Smooth muscle cell (in vitro differentiated cells): ENCODE results near the gene STXBP6. TPM values are rescaled to one million over a fixed set of nuclear protein-coding genes. Genes with fewer than 3 reads are reported as not detected.

Experiments used
- DNase-seq: peaks from one replicate; lab custom pipeline; 2025; ENCODE audit not compliant: unreplicated experiment; lab: John Stamatoyannopoulos, UW
- H2AFZ ChIP-seq: fragments of 200-600 bp; sonication (generic); 2 replicates; pipeline ENCODE4 v1.6.0; 2016; ENCODE audit warnings: antibody characterized with exemption, low read depth, mild to moderate bottlenecking
- H3F3A ChIP-seq: fragments of 200-600 bp; sonication (generic); 2 replicates; pipeline ENCODE4 v1.6.0; 2017; ENCODE audit warnings: antibody characterized with exemption, low read depth
- H3K27ac ChIP-seq: fragments of 200-600 bp; sonication (generic); 2 replicates; pipeline ENCODE4 v1.5.1; 2016; ENCODE audit warnings: low read depth, mild to moderate bottlenecking
- H3K27me3 ChIP-seq: fragments of 200-600 bp; sonication (generic); 2 replicates; pipeline ENCODE4 v1.6.1; 2016; ENCODE audit warnings: low read depth, mild to moderate bottlenecking
- H3K36me3 ChIP-seq: fragments of 200-600 bp; sonication (generic); 2 replicates; pipeline ENCODE4 v1.5.1; 2016; ENCODE audit warnings: low read depth
- H3K4me1 ChIP-seq: fragments of 200-600 bp; sonication (generic); 2 replicates; pipeline ENCODE4 v1.5.1; 2016; ENCODE audit warnings: low read depth
- H3K4me2 ChIP-seq: fragments of 200-600 bp; sonication (generic); 2 replicates; pipeline ENCODE4 v1.6.0; 2016; ENCODE audit warnings: mild to moderate bottlenecking
- H3K4me3 ChIP-seq: fragments of 200-600 bp; sonication (generic); 2 replicates; pipeline ENCODE4 v1.5.1; 2016; ENCODE audit warnings: mild to moderate bottlenecking
- H3K79me2 ChIP-seq: fragments of 200-600 bp; sonication (generic); 2 replicates; pipeline ENCODE4 v1.6.0; 2016; ENCODE audit warnings: low read depth, mild to moderate bottlenecking
- H3K9ac ChIP-seq: fragments of 200-600 bp; sonication (generic); 2 replicates; pipeline ENCODE4 v1.6.0; 2016; ENCODE audit warnings: low read depth
- H3K9me3 ChIP-seq: fragments of 200-600 bp; sonication (generic); replicated peaks from 2 replicates; pipeline ENCODE4 v1.5.1; 2016; ENCODE audit warnings: low read depth
- H4K20me1 ChIP-seq: fragments of 200-600 bp; sonication (generic); 2 replicates; pipeline ENCODE4 v1.6.0; 2016; ENCODE audit warnings: low read depth
- CTCF ChIP-seq: fragments of 200-600 bp; sonication (generic); IDR thresholded peaks from 2 replicates; pipeline ENCODE4 v1.5.1; 2017; ENCODE audit warnings: borderline replicate concordance, mild to moderate bottlenecking, antibody characterized with exemption; ENCODE audit not compliant: insufficient read depth, poor library complexity, severe bottlenecking
- WGBS: methylation state at CpG from one replicate; pipeline ENCODE4 v1.1.7; 2016; ENCODE audit warnings: low lambda C conversion rate; 5-methylcytosine and 5-hydroxymethylcytosine counted together
- polyA plus RNA-seq: library from polyadenylated mRNA; unstranded; fragments of >200 nt; fragmentation: Nextera tagmentation; extraction: Ambion mirVana; gene quantifications from 2 replicates; pipeline ENCODE4 v1.2.1, GENCODE V29; 2016
- total RNA-seq: library from RNA; depleted of rRNA; stranded (reverse); fragments of >200 nt; gene quantifications from 2 replicates; pipeline ENCODE4 v1.2.3, GENCODE V29; 2014

The STXBP6 gene
- total and polyA plus RNA-seq, 2 experiments from 2014 or later = 144 to 170 TPM

GRCh38 chr14:24992624-24993360, 57.2 kb downstream of the STXBP6 start:
- peaks cover 99% of the 10 kb centered on the region for H3K79me2 ChIP-seq
- no peak for DNase-seq
- peaks cover 27% of the 10 kb centered on the region for H4K20me1 ChIP-seq
- H3K4me1 ChIP-seq = peaks cover 5% of the 10 kb centered on the region
- H3K27ac ChIP-seq = peak overlapping the region; percentile 10
- TF ChIP-seq CTCF = no peak
- no peak overlapping the region for H3K4me2 ChIP-seq
- H3K4me3 ChIP-seq = no peak overlapping the region
- no peaks in the 10 kb centered on the region for H3K27me3 ChIP-seq
- no peaks in the 10 kb centered on the region for H3K36me3 ChIP-seq
- H3K9ac ChIP-seq = no peak overlapping the region
- WGBS = 86% methylated on average over 5 of the region's 5 CpGs
- H2AFZ ChIP-seq = no peak overlapping the region
- no peaks in the 10 kb centered on the region for H3F3A ChIP-seq
- no peaks in the 10 kb centered on the region for H3K9me3 ChIP-seq

- H3K79me2 ChIP-seq = peaks cover 99% of the 10 kb centered on the region
- WGBS = 96% methylated on average over 6 of the region's 6 CpGs
- no peak for TF ChIP-seq CTCF
These were observed 58.1 kb downstream of the STXBP6 start for GRCh38 chr14:24991821-24992220.

GRCh38 chr14:24991288-24991687, 58.7 kb downstream of the STXBP6 start:
- Histone ChIP-seq H3K9me3 (no peaks in the 10 kb centered on the region), H3K27ac (no peak overlapping the region), H3K4me2 (no peak overlapping the region), H3K27me3 (no peaks in the 10 kb centered on the region), H3K9ac (no peak overlapping the region), H2AFZ (no peak overlapping the region), H3K36me3 (no peaks in the 10 kb centered on the region), H3K4me1 (no peaks in the 10 kb centered on the region), H4K20me1 (peaks cover 27% of the 10 kb centered on the region), H3K79me2 (peaks cover 99% of the 10 kb centered on the region), H3K4me3 (no peak overlapping the region), H3F3A (no peaks in the 10 kb centered on the region)
- DNase-seq = no peak
- WGBS = 97% methylated on average over 1 of the region's 1 CpG
- no peak for TF ChIP-seq CTCF

More at GRCh38 chr14:24991821-24992220, 58.1 kb downstream of the STXBP6 start:
- H3K4me1 ChIP-seq = no peaks in the 10 kb centered on the region
- no peak for DNase-seq
- H3K9ac ChIP-seq = no peak overlapping the region
- peaks cover 27% of the 10 kb centered on the region for H4K20me1 ChIP-seq
- no peaks in the 10 kb centered on the region for H3K27me3 ChIP-seq
- H3K27ac ChIP-seq = no peak overlapping the region
- no peaks in the 10 kb centered on the region for H3K9me3 ChIP-seq
- no peak overlapping the region for H3K4me2 ChIP-seq
- H3F3A ChIP-seq = no peaks in the 10 kb centered on the region
- no peaks in the 10 kb centered on the region for H3K36me3 ChIP-seq
- H3K4me3 ChIP-seq = no peak overlapping the region
- no peak overlapping the region for H2AFZ ChIP-seq

GRCh38 chr14:24990773-24991172, 59.2 kb downstream of the STXBP6 start:
- Histone ChIP-seq H3K36me3 (no peaks in the 10 kb centered on the region), H3K27ac (no peak overlapping the region), H3K27me3 (no peaks in the 10 kb centered on the region), H3K4me1 (peaks cover 1% of the 10 kb centered on the region), H3F3A (no peaks in the 10 kb centered on the region), H3K9ac (no peak overlapping the region), H2AFZ (no peak overlapping the region), H3K4me2 (no peak overlapping the region), H3K9me3 (no peaks in the 10 kb centered on the region), H4K20me1 (peaks cover 27% of the 10 kb centered on the region), H3K4me3 (no peak overlapping the region), H3K79me2 (peaks cover 99% of the 10 kb centered on the region)
- no peak for TF ChIP-seq CTCF
- no peak for DNase-seq
